ENCODE data around the gene CHST9.

- no peak for TF ChIP-seq RARB (CRISPR knock-in tag; IDR thresholded peaks at IDR 0.05)
- no peak for TF ChIP-seq BHLHE40 (IDR thresholded peaks at IDR 0.05; ENCODE audit: low read depth, low read length)
- no peak for TF ChIP-seq CTCF (IDR thresholded peaks at IDR 0.05)
- TF ChIP-seq REST (IDR thresholded peaks at IDR 0.05) = no peak
- TF ChIP-seq HMGXB4 (CRISPR knock-in tag; IDR thresholded peaks at IDR 0.05; ENCODE audit: borderline replicate concordance) = no peak
- TF ChIP-seq RCOR1 (IDR thresholded peaks at IDR 0.05; ENCODE audit: low read depth, low read length) = no peak
- no peak for TF ChIP-seq HOXB13 (CRISPR knock-in tag; IDR thresholded peaks at IDR 0.05; ENCODE audit: low read depth)
- TF ChIP-seq USF2 (IDR thresholded peaks at IDR 0.05) = no peak
- no peak for TF ChIP-seq RFX5 (IDR thresholded peaks at IDR 0.05)
Measured at GRCh38 chr18:27175245-27175644, 9.9 kb downstream of the CHST9 start.

All from A549 (cell line).